B cell (primary cell): ENCODE results near the gene TRPC6. TPM values are rescaled to one million over a fixed set of nuclear protein-coding genes. Genes with fewer than 3 reads are reported as not detected.
A peak's percentile ranks its signal among the peaks of the same experiment; 100 is the strongest.

Source experiments
- ATAC-seq: fragments of 200-7000 bp; cut with Tn5 transposase; one replicate; pipeline ENCODE4 v1.10.0; 2021; ENCODE audit warnings: low read depth, mild to moderate bottlenecking, moderate number of reproducible peaks, moderate library complexity
- CTCF ChIA-PET: fragments of 350-600 bp; sonication (Branson Sonifier 250); formaldehyde crosslinking; loops from one replicate; lab custom pipeline; 2021; ENCODE audit warnings: antibody characterized with exemption, inconsistent platforms; lab: Charles Lee
- POLR2A ChIA-PET: fragments of 350-600 bp; sonication (Branson Sonifier 250); formaldehyde crosslinking; loops from one replicate; lab custom pipeline; 2021; ENCODE audit warnings: antibody characterized with exemption; lab: Charles Lee
- DNase-seq: peaks from one replicate; pipeline ENCODE4 v3.0.0; 2013
- H2AFZ ChIP-seq: 2 replicates; pipeline ENCODE4 v1.6.1; 2012; ENCODE audit warnings: mild to moderate bottlenecking, low read depth, low read length; ENCODE audit not compliant: insufficient read depth, poor library complexity, severe bottlenecking
- H3K27ac ChIP-seq, 2 donors: 1 replicate in 1 of 2; 2 replicates in 1 of 2; pipeline ENCODE4 v1.5.1; 2012 to 2013; ENCODE audit warnings: low read length in 2 of 2, mild to moderate bottlenecking in 2 of 2, moderate library complexity in 1 of 2
- H3K27me3 ChIP-seq, 4 experiments: fragments of 200-600 bp in 1 of 4; sonication (generic) in 1 of 4; replicated peaks in 1 of 4; 1 replicate in 2 of 4; 2 replicates in 2 of 4; pipeline versions ENCODE4 v1.6.1 to v1.7.0; 2013 to 2016; ENCODE audit warnings: low read length in 3 of 4, mild to moderate bottlenecking in 2 of 4, mixed read lengths in 1 of 4, moderate library complexity in 1 of 4; ENCODE audit not compliant: insufficient read depth in 4 of 4, control insufficient read depth in 3 of 4; ENCODE audit errors: control extremely low read depth in 1 of 4
- H3K36me3 ChIP-seq, 2 experiments: replicated peaks in 1 of 2; 1 replicate in 1 of 2; 2 replicates in 1 of 2; pipeline versions ENCODE4 v1.6.1 to v1.7.1; 2013; ENCODE audit warnings: low read length in 1 of 2; ENCODE audit not compliant: insufficient read depth in 2 of 2, control insufficient read depth in 1 of 2; ENCODE audit errors: control extremely low read depth in 1 of 2, extremely low read depth in 1 of 2
- H3K4me1 ChIP-seq, 2 donors: fragments of 200-600 bp in 1 of 2; sonication (generic) in 1 of 2; 1 replicate in 1 of 2; 2 replicates in 1 of 2; pipeline versions ENCODE4 v1.5.1 to v1.6.1; 2013 to 2017; ENCODE audit warnings: low read length in 2 of 2; ENCODE audit not compliant: control insufficient read depth in 2 of 2, insufficient read depth in 2 of 2
- H3K4me2 ChIP-seq: replicated peaks from 2 replicates; pipeline ENCODE3; 2012; ENCODE audit warnings: mild to moderate bottlenecking, low read depth, low read length; ENCODE audit not compliant: poor library complexity, severe bottlenecking
- H3K4me3 ChIP-seq, 5 experiments: fragments of 200-600 bp in 1 of 5; sonication (generic) in 1 of 5; 1 replicate in 3 of 5; 2 replicates in 2 of 5; pipeline versions ENCODE4 v1.5.1 to v1.7.0; 2011 to 2016; ENCODE audit warnings: low read length in 4 of 5, mild to moderate bottlenecking in 4 of 5, low read depth in 2 of 5, control low read depth in 1 of 5, moderate library complexity in 1 of 5; ENCODE audit not compliant: insufficient read depth in 1 of 5; ENCODE audit errors: control extremely low read depth in 1 of 5, extremely low read depth in 1 of 5
- H3K79me2 ChIP-seq: fragments of 200-600 bp; sonication (generic); one replicate; pipeline ENCODE4 v1.6.0; 2016; ENCODE audit warnings: low read length; ENCODE audit not compliant: control insufficient read depth, insufficient read depth
- H3K9ac ChIP-seq: fragments of 200-600 bp; sonication (generic); 2 replicates; pipeline ENCODE4 v1.6.1; 2017; ENCODE audit warnings: mild to moderate bottlenecking, low read length, moderate library complexity
- H3K9me3 ChIP-seq, 3 donors: one replicate each; pipeline versions ENCODE4 v1.6.1 to v1.7.1; 2013; ENCODE audit warnings: low read length in 2 of 3; ENCODE audit not compliant: control insufficient read depth in 2 of 3, insufficient read depth in 1 of 3; ENCODE audit errors: control extremely low read depth in 1 of 3
- H4K20me1 ChIP-seq: 2 replicates; pipeline ENCODE4 v1.6.0; 2012; ENCODE audit warnings: mild to moderate bottlenecking, low read length; ENCODE audit not compliant: insufficient read depth, control insufficient read depth, poor library complexity, severe bottlenecking
- H3K27ac Mint-ChIP-seq: one replicate; pipeline ENCODE4 v1.8.0; 2021; ENCODE audit warnings: mixed read lengths
- H3K27me3 Mint-ChIP-seq: one replicate; pipeline ENCODE4 v1.8.0; 2021; ENCODE audit warnings: mixed read lengths
- H3K4me1 Mint-ChIP-seq: one replicate; pipeline ENCODE4 v1.8.0; 2021; ENCODE audit warnings: mixed read lengths
- H3K4me3 Mint-ChIP-seq: one replicate; pipeline ENCODE4 v1.8.0; 2021; ENCODE audit warnings: mixed read lengths
- H3K9me3 Mint-ChIP-seq: one replicate; pipeline ENCODE4 v1.8.0; 2022; ENCODE audit warnings: mixed read lengths; ENCODE audit not compliant: insufficient read depth
- EZH2 ChIP-seq: IDR thresholded peaks from 2 replicates; pipeline ENCODE4 v1.6.1; 2012; ENCODE audit warnings: borderline replicate concordance, low read depth, mild to moderate bottlenecking, moderate library complexity, low read length; ENCODE audit not compliant: insufficient read depth, poor library complexity, severe bottlenecking
- WGBS: methylation state at CpG from one replicate; pipeline ENCODE4 v1.1.5; 2013; ENCODE audit warnings: missing lambda C conversion rate; ENCODE audit not compliant: insufficient coverage; 5-methylcytosine and 5-hydroxymethylcytosine counted together
- intact Hi-C: fragments of 100-400 bp; cut with micrococcal nuclease; formaldehyde crosslinking; loops from one replicate; pipeline ENCODE4 v1.10.0; 2022
- polyA plus RNA-seq: library from polyadenylated mRNA; depleted of rRNA; stranded (reverse); fragments of >200 nt; gene quantifications from 2 replicates; pipeline ENCODE4 v1.2.3, GENCODE V29; 2012
- total RNA-seq, 2 donors: library from RNA; stranded (reverse); fragments of 120-200 nt in 1 of 2; gene quantifications; 1 replicate in 1 of 2; 2 replicates in 1 of 2; pipeline versions ENCODE4 v1.2.3 to v1.2.4, GENCODE V29; 2013 to 2022
- TF ChIP-seq, protein P1 (sequence below): fragments of 200-600 bp; IDR thresholded peaks from one replicate; pipeline ENCODE4 v1.8.0; 2022; ENCODE audit warnings: antibody characterized with exemption, mild to moderate bottlenecking

The TRPC6 gene
- total and polyA plus RNA-seq, 2 donors (not counting 1 experiment from before 2014, with no cell fraction given) = 0.01 TPM; not detected in 1

DNA sequence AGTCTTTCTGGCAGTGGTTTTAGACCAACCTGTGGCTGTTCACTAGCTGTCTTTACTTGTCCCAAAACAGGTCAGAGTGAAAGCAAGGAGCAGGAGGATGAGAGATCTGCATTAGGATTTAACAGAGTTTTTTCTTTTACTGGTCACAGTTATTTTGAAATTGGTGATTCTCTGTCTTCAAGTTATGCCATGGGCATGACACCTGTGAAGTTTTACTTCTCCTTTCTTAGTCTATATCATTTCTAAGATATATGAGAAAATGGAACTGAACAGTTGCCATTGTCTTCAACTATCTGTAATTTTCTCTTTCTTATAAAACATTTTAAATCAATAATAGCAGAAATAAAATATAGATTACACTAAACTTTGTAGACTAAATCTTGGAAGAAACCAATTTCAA, 60.6 kb downstream of the TRPC6 start:
- TF ChIP-seq EZH2 = no peak
- ChIA-PET CTCF (no interaction called here), POLR2A (no interaction called here)
- Mint-ChIP-seq H3K27me3 (no peaks in the 10 kb centered on the region), H3K4me1 (peaks cover 11% of the 10 kb centered on the region), H3K4me3 (no peak overlapping the region), H3K9me3 (peaks cover 9% of the 10 kb centered on the region), H3K27ac (no peak overlapping the region)
- Histone ChIP-seq H3K4me2 (no peak overlapping the region), H3K36me3 (no peaks in the 10 kb centered on the region), H3K27ac (no peak overlapping the region), H3K4me3 (no peak overlapping the region), H3K79me2 (no peaks in the 10 kb centered on the region), H3K9ac (no peak overlapping the region), H3K27me3 (no peaks in the 10 kb centered on the region), H2AFZ (no peak overlapping the region), H3K4me1 (peaks cover 8 to 14% of the 10 kb centered on the region in 2 donors), H4K20me1 (no peaks in the 10 kb centered on the region), H3K9me3 (peaks cover 0 to 8% (median 4%) of the 10 kb centered on the region in 3 donors)
- intact Hi-C loops = no loop called here
- DNase-seq (peak; percentile 9), ATAC-seq (no peak)

DNA sequence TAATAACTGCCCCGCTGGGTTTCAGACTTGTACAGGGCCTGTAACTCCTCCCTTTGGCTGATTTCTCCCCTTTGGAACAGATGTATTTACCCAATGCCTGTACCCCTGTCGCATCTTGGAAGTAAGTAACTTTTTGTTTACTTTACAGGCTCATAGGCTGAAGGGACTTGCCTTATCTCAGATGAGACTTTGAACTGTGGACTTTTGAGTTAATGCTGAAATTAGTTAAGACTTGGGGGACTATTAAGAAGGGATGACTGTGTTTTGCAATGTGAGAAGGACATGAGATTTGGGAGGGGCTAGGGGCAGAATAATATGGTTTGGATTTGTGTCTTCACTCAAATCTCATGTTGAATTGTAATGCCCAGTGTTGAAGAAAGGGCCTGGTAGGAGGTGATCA, 62.0 kb downstream of the TRPC6 start:
- Mint-ChIP-seq H3K27ac (no peak overlapping the region), H3K4me1 (peaks cover 11% of the 10 kb centered on the region), H3K9me3 (peaks cover 9% of the 10 kb centered on the region), H3K4me3 (no peak overlapping the region), H3K27me3 (no peaks in the 10 kb centered on the region)
- WGBS = no CpG with 5 or more reads among the region's 2 CpGs
- Histone ChIP-seq H3K27ac (no peak overlapping the region), H2AFZ (no peak overlapping the region), H3K4me1 (peaks cover 8 to 14% of the 10 kb centered on the region in 2 donors), H3K27me3 (no peaks in the 10 kb centered on the region), H3K36me3 (no peaks in the 10 kb centered on the region), H4K20me1 (no peaks in the 10 kb centered on the region), H3K79me2 (no peaks in the 10 kb centered on the region), H3K9me3 (peaks cover 0 to 8% (median 4%) of the 10 kb centered on the region in 3 donors), H3K9ac (no peak overlapping the region), H3K4me2 (no peak overlapping the region), H3K4me3 (no peak overlapping the region)
- ATAC-seq (no peak), DNase-seq (no peak)
- intact Hi-C loops = no loop called here
- ChIA-PET CTCF (no interaction called here), POLR2A (no interaction called here)
- TF ChIP-seq, protein P1, sequence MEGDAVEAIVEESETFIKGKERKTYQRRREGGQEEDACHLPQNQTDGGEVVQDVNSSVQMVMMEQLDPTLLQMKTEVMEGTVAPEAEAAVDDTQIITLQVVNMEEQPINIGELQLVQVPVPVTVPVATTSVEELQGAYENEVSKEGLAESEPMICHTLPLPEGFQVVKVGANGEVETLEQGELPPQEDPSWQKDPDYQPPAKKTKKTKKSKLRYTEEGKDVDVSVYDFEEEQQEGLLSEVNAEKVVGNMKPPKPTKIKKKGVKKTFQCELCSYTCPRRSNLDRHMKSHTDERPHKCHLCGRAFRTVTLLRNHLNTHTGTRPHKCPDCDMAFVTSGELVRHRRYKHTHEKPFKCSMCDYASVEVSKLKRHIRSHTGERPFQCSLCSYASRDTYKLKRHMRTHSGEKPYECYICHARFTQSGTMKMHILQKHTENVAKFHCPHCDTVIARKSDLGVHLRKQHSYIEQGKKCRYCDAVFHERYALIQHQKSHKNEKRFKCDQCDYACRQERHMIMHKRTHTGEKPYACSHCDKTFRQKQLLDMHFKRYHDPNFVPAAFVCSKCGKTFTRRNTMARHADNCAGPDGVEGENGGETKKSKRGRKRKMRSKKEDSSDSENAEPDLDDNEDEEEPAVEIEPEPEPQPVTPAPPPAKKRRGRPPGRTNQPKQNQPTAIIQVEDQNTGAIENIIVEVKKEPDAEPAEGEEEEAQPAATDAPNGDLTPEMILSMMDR = no peak
- no peak for TF ChIP-seq EZH2
